Endothelial cell (in vitro differentiated cells): ENCODE results near the gene MRPL48. TPM values are rescaled to one million over a fixed set of nuclear protein-coding genes. Genes with fewer than 3 reads are reported as not detected.
A peak's percentile ranks its signal among the peaks of the same experiment; 100 is the strongest.
"Not testable (repeated sequence)": the region's sequence is repeated elsewhere in the genome, so short reads cannot be mapped to it uniquely, and the experiment has no call there.

ENCODE experiments used
- DNase-seq: peaks from one replicate; pipeline ENCODE4 v3.0.0; 2021; ENCODE audit warnings: low spot score
- H3K27ac Mint-ChIP-seq: one replicate; pipeline ENCODE4 v1.8.0; 2021; ENCODE audit warnings: mixed read lengths, inconsistent platforms; ENCODE audit not compliant: unreplicated experiment
- H3K27me3 Mint-ChIP-seq: one replicate; pipeline ENCODE4 v1.8.0; 2021; ENCODE audit warnings: mild to moderate bottlenecking, moderate library complexity, mixed read lengths, inconsistent platforms; ENCODE audit not compliant: unreplicated experiment
- H3K36me3 Mint-ChIP-seq: one replicate; pipeline ENCODE4 v1.8.0; 2021; ENCODE audit warnings: mild to moderate bottlenecking, low read depth, mixed read lengths, inconsistent platforms; ENCODE audit not compliant: unreplicated experiment
- H3K4me1 Mint-ChIP-seq: one replicate; pipeline ENCODE4 v1.8.0; 2021; ENCODE audit warnings: mild to moderate bottlenecking, mixed read lengths, inconsistent platforms; ENCODE audit not compliant: unreplicated experiment
- H3K4me3 Mint-ChIP-seq: one replicate; pipeline ENCODE4 v1.8.0; 2021; ENCODE audit warnings: mild to moderate bottlenecking, mixed read lengths, inconsistent platforms; ENCODE audit not compliant: unreplicated experiment
- H3K9me3 Mint-ChIP-seq: one replicate; pipeline ENCODE4 v1.8.0; 2021; ENCODE audit warnings: mixed read lengths, inconsistent platforms; ENCODE audit not compliant: unreplicated experiment
- total RNA-seq: library from RNA; stranded (reverse); fragmentation: NEBNext Ultra II Directional; extraction: Animal tissue kit (Norgen Biotek cat#: 25700); gene quantifications from one replicate; pipeline ENCODE4 v1.2.1, GENCODE V29; 2021; ENCODE audit not compliant: unreplicated experiment
- TF ChIP-seq, protein P1 (sequence below): fragments of 200-600 bp; sonication (generic); IDR thresholded peaks from one replicate; pipeline ENCODE4 v1.5.0; 2021; ENCODE audit warnings: antibody characterized with exemption; ENCODE audit not compliant: unreplicated experiment

Gene MRPL48
- total RNA-seq, 1 donor from 2014 or later: 21.7 TPM

DNA sequence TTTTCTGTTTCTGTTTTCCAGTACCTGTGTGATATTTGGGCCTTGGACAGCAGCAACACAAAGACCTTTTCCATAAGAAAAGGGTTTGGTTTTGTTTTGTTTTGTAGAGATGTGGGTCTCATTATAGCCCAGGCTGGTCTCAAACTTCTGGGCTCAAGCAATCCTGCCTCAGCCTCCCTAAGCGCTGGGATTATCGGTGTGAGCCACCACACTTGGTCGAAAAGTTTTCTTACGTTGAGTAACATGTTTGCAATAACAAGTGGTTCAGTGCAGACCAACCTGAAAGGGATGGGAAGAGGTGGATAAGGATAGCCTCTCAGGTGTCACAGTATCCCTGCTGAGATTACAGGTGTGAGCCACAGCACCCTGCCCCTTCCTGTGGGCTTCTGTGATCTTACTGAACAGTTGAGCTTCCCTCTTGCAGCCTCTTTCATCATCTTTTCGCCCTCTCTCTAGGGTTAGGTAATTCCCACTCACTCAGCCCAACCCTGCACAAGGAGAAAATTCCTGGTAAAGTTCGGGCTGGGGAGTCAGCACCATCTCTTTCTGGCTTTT, 3.5 kb upstream of the MRPL48 start:
- Mint-ChIP-seq H3K4me3 (no peak overlapping the region), H3K27me3 (peaks cover 11% of the 10 kb centered on the region), H3K36me3 (peaks cover 5% of the 10 kb centered on the region), H3K4me1 (peaks cover 6% of the 10 kb centered on the region), H3K27ac (no peak overlapping the region), H3K9me3 (no peaks in the 10 kb centered on the region)
- no peak for DNase-seq
- TF ChIP-seq, protein P1, sequence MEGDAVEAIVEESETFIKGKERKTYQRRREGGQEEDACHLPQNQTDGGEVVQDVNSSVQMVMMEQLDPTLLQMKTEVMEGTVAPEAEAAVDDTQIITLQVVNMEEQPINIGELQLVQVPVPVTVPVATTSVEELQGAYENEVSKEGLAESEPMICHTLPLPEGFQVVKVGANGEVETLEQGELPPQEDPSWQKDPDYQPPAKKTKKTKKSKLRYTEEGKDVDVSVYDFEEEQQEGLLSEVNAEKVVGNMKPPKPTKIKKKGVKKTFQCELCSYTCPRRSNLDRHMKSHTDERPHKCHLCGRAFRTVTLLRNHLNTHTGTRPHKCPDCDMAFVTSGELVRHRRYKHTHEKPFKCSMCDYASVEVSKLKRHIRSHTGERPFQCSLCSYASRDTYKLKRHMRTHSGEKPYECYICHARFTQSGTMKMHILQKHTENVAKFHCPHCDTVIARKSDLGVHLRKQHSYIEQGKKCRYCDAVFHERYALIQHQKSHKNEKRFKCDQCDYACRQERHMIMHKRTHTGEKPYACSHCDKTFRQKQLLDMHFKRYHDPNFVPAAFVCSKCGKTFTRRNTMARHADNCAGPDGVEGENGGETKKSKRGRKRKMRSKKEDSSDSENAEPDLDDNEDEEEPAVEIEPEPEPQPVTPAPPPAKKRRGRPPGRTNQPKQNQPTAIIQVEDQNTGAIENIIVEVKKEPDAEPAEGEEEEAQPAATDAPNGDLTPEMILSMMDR: no peak

DNA sequence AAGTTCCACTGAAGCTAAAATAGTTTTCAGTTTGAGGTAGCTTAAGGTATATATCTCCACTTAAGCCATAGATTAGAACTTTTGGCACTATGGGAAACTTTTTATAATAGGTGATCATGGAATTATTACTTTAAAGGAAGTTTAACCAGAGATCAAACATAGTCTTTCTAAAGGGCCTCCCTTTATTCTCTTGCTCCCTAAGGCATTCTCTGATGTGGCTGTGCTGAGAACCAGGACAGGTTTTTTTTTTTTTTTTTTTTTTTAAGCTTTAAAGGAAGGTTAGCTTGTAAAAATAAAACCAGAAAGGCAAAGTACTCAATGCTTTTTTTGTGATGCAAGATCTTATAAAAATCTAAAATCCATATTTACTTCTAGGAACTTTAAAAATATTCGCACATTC, 2.9 kb upstream of the MRPL48 start:
- peaks cover 6% of the 10 kb centered on the region for H3K4me1 Mint-ChIP-seq
- peaks cover 9% of the 10 kb centered on the region for H3K27me3 Mint-ChIP-seq
- TF ChIP-seq, protein P1: no peak
- no peak overlapping the region for H3K27ac Mint-ChIP-seq
- DNase-seq: no peak
- H3K4me3 Mint-ChIP-seq: no peak overlapping the region
- H3K36me3 Mint-ChIP-seq: peaks cover 5% of the 10 kb centered on the region
- H3K9me3 Mint-ChIP-seq: no peaks in the 10 kb centered on the region

DNA sequence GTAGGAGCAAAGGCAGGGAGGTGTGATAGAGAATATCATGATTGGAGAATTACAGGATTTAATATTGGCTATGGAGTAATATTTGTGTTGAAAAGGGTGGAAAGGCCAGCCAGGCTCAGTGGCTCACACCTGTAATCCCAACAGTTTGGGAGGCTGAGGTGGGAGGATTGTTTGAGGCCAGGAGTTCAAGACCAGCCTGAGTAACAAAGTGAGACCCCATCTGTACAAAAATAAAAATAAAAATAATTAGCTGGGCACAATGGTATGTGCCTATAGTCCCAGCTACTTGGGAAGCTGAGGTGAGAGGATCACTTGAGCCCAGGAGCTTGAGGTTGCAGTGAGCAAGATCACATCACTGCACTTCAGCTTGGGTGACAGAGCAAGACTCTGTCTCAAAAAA, 2.2 kb upstream of the MRPL48 start:
- not testable (repeated sequence) for H3K27me3 Mint-ChIP-seq, H3K4me1 Mint-ChIP-seq, H3K9me3 Mint-ChIP-seq, H3K4me3 Mint-ChIP-seq, H3K36me3 Mint-ChIP-seq, DNase-seq
- H3K27ac Mint-ChIP-seq: peak overlapping the region; percentile 21

DNA sequence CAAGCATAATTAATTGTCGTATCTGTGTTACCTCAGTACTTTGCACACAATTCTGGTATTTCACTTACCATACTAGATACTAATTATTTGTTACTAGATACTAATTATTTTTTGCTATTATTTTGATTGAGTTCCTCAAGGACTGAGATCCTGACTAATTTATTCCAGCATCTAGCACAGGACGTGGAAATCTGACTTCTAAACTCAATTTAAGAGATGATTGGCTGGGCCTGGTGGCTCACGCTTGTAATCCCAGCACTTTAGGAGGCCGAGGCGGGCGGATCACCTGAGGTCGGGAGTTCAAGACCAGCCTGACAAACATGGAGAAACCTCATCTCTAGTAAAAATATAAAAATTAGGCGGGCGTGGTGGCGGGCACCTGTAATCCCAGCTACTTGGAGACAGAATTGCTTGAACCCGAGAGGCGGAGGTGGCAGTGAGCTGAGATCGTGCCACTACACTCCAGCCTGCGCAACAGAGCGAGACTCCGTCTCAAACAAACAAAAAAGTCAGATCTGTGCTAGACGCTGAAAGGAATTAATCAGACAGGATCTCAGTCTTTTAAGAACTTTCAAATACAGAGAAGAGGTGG, 527 bp upstream of the MRPL48 start:
- peak overlapping the region; percentile 93 for H3K27ac Mint-ChIP-seq
- H3K27me3 Mint-ChIP-seq: peaks cover 7% of the 10 kb centered on the region
- TF ChIP-seq, protein P1: no peak
- H3K4me3 Mint-ChIP-seq: peak overlapping the region; percentile 98
- peaks cover 6% of the 10 kb centered on the region for H3K4me1 Mint-ChIP-seq
- H3K36me3 Mint-ChIP-seq: peaks cover 5% of the 10 kb centered on the region
- no peak for DNase-seq
- H3K9me3 Mint-ChIP-seq: no peaks in the 10 kb centered on the region

DNA sequence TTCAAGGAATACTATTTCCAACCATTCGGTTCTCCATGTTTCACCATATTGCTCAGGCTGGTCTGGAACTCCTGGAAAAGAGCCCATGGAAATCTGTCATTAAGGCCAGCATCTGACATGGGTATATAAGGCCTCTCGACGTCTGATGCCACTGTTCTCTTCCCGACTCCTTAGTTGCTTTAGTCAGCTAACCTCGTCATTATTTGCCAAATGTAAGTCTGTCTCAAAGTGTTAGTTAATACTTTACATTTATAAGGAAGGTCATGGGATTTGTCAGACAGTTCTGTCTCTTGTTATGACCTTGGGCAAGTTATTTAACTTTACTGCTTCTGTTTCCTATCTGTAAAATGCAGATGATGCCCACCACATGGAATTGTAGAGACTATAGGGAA, 1.6 kb downstream of the MRPL48 start:
- Mint-ChIP-seq H3K27me3 (peaks cover 6% of the 10 kb centered on the region), H3K36me3 (peaks cover 5% of the 10 kb centered on the region), H3K9me3 (no peaks in the 10 kb centered on the region), H3K4me1 (peaks cover 9% of the 10 kb centered on the region), H3K4me3 (no peak overlapping the region), H3K27ac (no peak overlapping the region)
- TF ChIP-seq, protein P1: no peak
- no peak for DNase-seq
